OCI-LY1 (cell line): ENCODE results near the gene CCDC172.

Experiments
- EZH2 ChIP-seq: fragments of 200-600 bp; sonication (generic), shearing (Covaris generic); IDR thresholded peaks from 2 replicates; pipeline ENCODE4 v1.8.0; 2017; ENCODE audit warnings: borderline replicate concordance, mixed run types, mild to moderate bottlenecking, antibody characterized with exemption, low read length, moderate library complexity, mixed read lengths
- TF ChIP-seq, protein P1 (sequence below): fragments of 200-600 bp; sonication (generic), shearing (Covaris generic); IDR thresholded peaks from 2 replicates; pipeline ENCODE4 v1.5.1; 2017; ENCODE audit warnings: mild to moderate bottlenecking, antibody characterized with exemption, low read length, moderate library complexity, mixed read lengths

DNA sequence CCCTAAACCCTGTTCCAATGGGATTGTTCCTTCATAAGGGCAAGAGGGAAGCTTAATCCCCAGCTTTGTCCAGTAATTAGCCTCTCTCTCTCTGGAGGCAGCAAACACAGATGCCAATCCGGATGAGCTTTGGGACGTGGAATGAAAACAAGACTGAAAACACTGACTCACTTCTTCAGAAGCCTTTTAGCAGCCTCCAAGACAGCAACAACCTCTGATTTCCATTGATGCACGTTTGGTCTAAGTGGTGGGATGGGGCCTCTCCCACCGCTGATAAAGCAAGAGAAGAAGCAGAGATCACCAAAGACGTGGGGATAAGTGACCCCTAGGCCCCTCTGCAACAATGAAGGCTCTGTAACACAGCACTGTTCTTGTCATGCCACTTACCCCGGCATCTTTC is 45.4 kb upstream of the CCDC172 start:
- TF ChIP-seq, protein P1, sequence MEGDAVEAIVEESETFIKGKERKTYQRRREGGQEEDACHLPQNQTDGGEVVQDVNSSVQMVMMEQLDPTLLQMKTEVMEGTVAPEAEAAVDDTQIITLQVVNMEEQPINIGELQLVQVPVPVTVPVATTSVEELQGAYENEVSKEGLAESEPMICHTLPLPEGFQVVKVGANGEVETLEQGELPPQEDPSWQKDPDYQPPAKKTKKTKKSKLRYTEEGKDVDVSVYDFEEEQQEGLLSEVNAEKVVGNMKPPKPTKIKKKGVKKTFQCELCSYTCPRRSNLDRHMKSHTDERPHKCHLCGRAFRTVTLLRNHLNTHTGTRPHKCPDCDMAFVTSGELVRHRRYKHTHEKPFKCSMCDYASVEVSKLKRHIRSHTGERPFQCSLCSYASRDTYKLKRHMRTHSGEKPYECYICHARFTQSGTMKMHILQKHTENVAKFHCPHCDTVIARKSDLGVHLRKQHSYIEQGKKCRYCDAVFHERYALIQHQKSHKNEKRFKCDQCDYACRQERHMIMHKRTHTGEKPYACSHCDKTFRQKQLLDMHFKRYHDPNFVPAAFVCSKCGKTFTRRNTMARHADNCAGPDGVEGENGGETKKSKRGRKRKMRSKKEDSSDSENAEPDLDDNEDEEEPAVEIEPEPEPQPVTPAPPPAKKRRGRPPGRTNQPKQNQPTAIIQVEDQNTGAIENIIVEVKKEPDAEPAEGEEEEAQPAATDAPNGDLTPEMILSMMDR, result no peak
- TF ChIP-seq EZH2, result no peak
